ENCODE results near the gene LCE1C.

LCE1C gene

GRCh38 chr1:152759453-152760173, 46.8 kb downstream of the LCE1C start:
- DNase-seq = no peak

GRCh38 chr1:152758636-152759035, 47.8 kb downstream of the LCE1C start:
- DNase-seq = no peak

GRCh38 chr1:152757747-152758146, 48.7 kb downstream of the LCE1C start, which contains the start of gene KPRP:
Gene KPRP, plus strand, starts transcription at chr1:152758025. Its CDS starts 1,564 bp downstream, at chr1:152759589.
- no peak for DNase-seq

GRCh38 chr1:152756872-152757271, 49.6 kb downstream of the LCE1C start:
- DNase-seq = no peak
